Keratinocyte (primary cell): ENCODE measurements around the gene CEACAM3. TPM values are rescaled to one million over a fixed set of nuclear protein-coding genes. Genes with fewer than 3 reads are reported as not detected.

Experiments used
- DNase-seq: peaks from one replicate; pipeline ENCODE4 v3.0.0-alpha.2; 2011; ENCODE audit warnings: low read depth, missing footprints, low spot score
- FAIRE-seq: peaks from 2 replicates; lab custom pipeline; 2011; peaks lifted over from hg19 to GRCh38; lab: Jason Lieb, UNC
- H2AFZ ChIP-seq: 2 replicates; pipeline ENCODE4 v1.6.0; 2012; ENCODE audit warnings: low read length, control low read depth, inconsistent platforms; ENCODE audit not compliant: control insufficient read depth
- H3K27ac ChIP-seq: 2 replicates; pipeline ENCODE4 v1.5.1; 2011; ENCODE audit warnings: low read length; ENCODE audit not compliant: control insufficient read depth, insufficient read depth
- H3K27me3 ChIP-seq: 3 replicates; pipeline ENCODE4 v1.6.0; 2011; ENCODE audit warnings: low read length; ENCODE audit not compliant: control insufficient read depth, insufficient read depth; ENCODE audit errors: extremely low read depth
- H3K36me3 ChIP-seq, 2 experiments: 2 replicates in 1 of 2; 3 replicates in 1 of 2; pipeline ENCODE4 v1.5.1; 2011; ENCODE audit warnings: low read length in 2 of 2, mild to moderate bottlenecking in 1 of 2; ENCODE audit not compliant: control insufficient read depth in 2 of 2, insufficient read depth in 2 of 2; ENCODE audit errors: extremely low read depth in 1 of 2
- H3K4me1 ChIP-seq: 3 replicates; pipeline ENCODE4 v1.5.1; 2011; ENCODE audit warnings: low read length; ENCODE audit not compliant: control insufficient read depth, insufficient read depth; ENCODE audit errors: extremely low read depth
- H3K4me2 ChIP-seq: 3 replicates; pipeline ENCODE4 v1.6.0; 2011; ENCODE audit warnings: low read depth, low read length; ENCODE audit not compliant: control insufficient read depth, insufficient read depth; ENCODE audit errors: extremely low read depth
- H3K4me3 ChIP-seq, 3 experiments: fragments of 200-600 bp in 1 of 3; sonication (generic) in 1 of 3; 2 replicates in 2 of 3; 3 replicates in 1 of 3; pipeline ENCODE4 v1.5.1; 2011 to 2016; ENCODE audit warnings: low read length in 3 of 3, mild to moderate bottlenecking in 3 of 3, control low read depth in 2 of 3, inconsistent platforms in 1 of 3, low read depth in 1 of 3, mixed read lengths in 1 of 3, mixed run types in 1 of 3, moderate library complexity in 1 of 3; ENCODE audit not compliant: control insufficient read depth in 2 of 3, insufficient read depth in 2 of 3; ENCODE audit errors: extremely low read depth in 1 of 3
- H3K79me2 ChIP-seq: 2 replicates; pipeline ENCODE4 v1.6.0; 2012; ENCODE audit warnings: low read length; ENCODE audit not compliant: control insufficient read depth, insufficient read depth
- H3K9ac ChIP-seq: 3 replicates; pipeline ENCODE4 v1.6.0; 2011; ENCODE audit warnings: low read length; ENCODE audit not compliant: control insufficient read depth, insufficient read depth; ENCODE audit errors: extremely low read depth
- H3K9me1 ChIP-seq: 3 replicates; pipeline ENCODE4 v1.6.0; 2011; ENCODE audit warnings: low read length; ENCODE audit not compliant: control insufficient read depth, insufficient read depth; ENCODE audit errors: extremely low read depth
- H3K9me3 ChIP-seq: 2 replicates; pipeline ENCODE4 v1.5.1; 2012; ENCODE audit warnings: low read depth, low read length; ENCODE audit not compliant: control insufficient read depth
- H4K20me1 ChIP-seq: 3 replicates; pipeline ENCODE4 v1.6.0; 2011; ENCODE audit warnings: low read length; ENCODE audit not compliant: control insufficient read depth, insufficient read depth; ENCODE audit errors: extremely low read depth
- EZH2 ChIP-seq: IDR thresholded peaks from one replicate; pipeline ENCODE4 v1.6.1; 2012; ENCODE audit warnings: inconsistent platforms, mild to moderate bottlenecking, low read length, moderate library complexity
- dilution Hi-C: fragments of 300-500 bp; cut with MboI; formaldehyde crosslinking; loops from one replicate; pipeline ENCODE4 v1.7.0; 2020; ENCODE audit warnings: low sequenced_read_pairs; ENCODE audit not compliant: extremely low pct_ligation_motif_present
- polyA plus RNA-seq, 5 experiments: library from polyadenylated mRNA; depleted of rRNA in 3 of 5; stranded (reverse) in 3 of 5; stranded (forward) in 1 of 5; unstranded in 1 of 5; fragments of >200 nt; gene quantifications; 1 replicate in 1 of 5; 2 replicates in 3 of 5; 3 replicates in 1 of 5; pipeline versions ENCODE4 v1.2.1 to v1.2.3, GENCODE V29; 2011 to 2012; ENCODE audit warnings: missing spikeins in 2 of 5, low read depth in 1 of 5, low replicate concordance in 1 of 5
- TF ChIP-seq, protein P1 (sequence below), 3 experiments: IDR thresholded peaks in 1 of 3; conservative IDR thresholded peaks in 1 of 3; optimal IDR thresholded peaks in 1 of 3; 2 replicates in 2 of 3; 3 replicates in 1 of 3; pipeline versions ENCODE3 to v1.5.1; 2011; ENCODE audit warnings: low read length in 3 of 3, mild to moderate bottlenecking in 3 of 3, moderate library complexity in 2 of 3, control low read depth in 1 of 3, inconsistent platforms in 1 of 3; ENCODE audit not compliant: insufficient read depth in 2 of 3; ENCODE audit errors: extremely low read depth in 1 of 3

Gene CEACAM3
- polyA plus RNA-seq, 1 donor (not counting 4 experiments of a cell fraction or from before 2014, with no cell fraction given): not detected

DNA sequence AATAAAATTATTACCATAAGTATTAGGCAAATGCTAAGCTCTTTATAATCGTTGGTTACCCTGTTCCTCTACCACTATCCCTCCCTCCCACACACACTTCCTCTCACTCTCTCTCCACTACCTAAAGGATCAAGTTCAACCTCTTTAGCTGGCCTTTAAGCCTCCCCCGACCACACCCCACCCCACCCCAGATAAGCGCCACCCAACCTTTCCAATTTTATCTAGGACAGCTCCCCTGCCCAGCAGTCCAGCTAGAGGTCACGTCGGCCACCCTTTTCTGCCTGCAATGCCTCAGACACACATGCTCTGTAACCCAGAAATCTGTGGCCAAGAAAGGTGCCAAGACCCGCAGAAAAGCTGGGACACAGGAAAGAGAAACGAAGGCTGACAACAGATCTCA lies 47.0 kb downstream of the CEACAM3 start:
- Histone ChIP-seq H3K27me3 (peaks cover 6% of the 10 kb centered on the region), H3K27ac (no peak overlapping the region), H3K4me2 (no peak overlapping the region), H3K36me3 (no peaks in the 10 kb centered on the region), H3K4me3 (no peak overlapping the region), H3K9me1 (no peaks in the 10 kb centered on the region), H3K9ac (no peak overlapping the region), H3K9me3 (no peaks in the 10 kb centered on the region), H4K20me1 (no peaks in the 10 kb centered on the region), H2AFZ (no peak overlapping the region), H3K4me1 (no peaks in the 10 kb centered on the region), H3K79me2 (no peaks in the 10 kb centered on the region)
- dilution Hi-C loops: no loop called here
- FAIRE-seq (no peak), DNase-seq (no peak)
- no peak for TF ChIP-seq EZH2
- TF ChIP-seq, protein P1, sequence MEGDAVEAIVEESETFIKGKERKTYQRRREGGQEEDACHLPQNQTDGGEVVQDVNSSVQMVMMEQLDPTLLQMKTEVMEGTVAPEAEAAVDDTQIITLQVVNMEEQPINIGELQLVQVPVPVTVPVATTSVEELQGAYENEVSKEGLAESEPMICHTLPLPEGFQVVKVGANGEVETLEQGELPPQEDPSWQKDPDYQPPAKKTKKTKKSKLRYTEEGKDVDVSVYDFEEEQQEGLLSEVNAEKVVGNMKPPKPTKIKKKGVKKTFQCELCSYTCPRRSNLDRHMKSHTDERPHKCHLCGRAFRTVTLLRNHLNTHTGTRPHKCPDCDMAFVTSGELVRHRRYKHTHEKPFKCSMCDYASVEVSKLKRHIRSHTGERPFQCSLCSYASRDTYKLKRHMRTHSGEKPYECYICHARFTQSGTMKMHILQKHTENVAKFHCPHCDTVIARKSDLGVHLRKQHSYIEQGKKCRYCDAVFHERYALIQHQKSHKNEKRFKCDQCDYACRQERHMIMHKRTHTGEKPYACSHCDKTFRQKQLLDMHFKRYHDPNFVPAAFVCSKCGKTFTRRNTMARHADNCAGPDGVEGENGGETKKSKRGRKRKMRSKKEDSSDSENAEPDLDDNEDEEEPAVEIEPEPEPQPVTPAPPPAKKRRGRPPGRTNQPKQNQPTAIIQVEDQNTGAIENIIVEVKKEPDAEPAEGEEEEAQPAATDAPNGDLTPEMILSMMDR (optimal IDR thresholded peaks at IDR 0.05 in 1 of 3, IDR thresholded peaks at IDR 0.05 in 1 of 3, conservative IDR thresholded peaks at IDR 0.05 in 1 of 3; ENCODE audit: extremely low read depth in 1 of 3, insufficient read depth in 2 of 3, low read length in 3 of 3): no peak

DNA sequence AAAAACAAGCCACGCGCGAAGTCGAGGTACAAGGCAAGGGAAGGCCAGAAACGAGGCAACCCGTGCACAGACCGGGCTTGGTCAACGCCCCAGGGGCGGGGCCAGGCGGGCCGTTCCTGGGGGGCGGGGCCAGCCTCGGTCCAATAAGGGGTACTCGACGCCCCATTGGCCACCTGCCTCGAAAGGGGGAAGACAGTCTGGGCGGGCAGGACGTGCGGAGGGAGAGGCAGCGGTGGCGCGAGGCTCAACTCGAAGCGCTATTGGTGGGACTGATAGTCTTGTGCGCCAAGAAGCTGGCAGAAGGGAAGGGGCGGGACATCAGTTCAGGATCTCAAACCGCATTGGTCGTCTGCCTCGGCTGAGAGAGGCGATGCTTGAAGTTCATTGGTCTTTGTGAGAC lies 48.2 kb downstream of the CEACAM3 start, which contains the start of gene LYPD4:
TSS of gene LYPD4 (minus strand) at position 83 of the 400 bp plus-strand sequence. CDS start 5,398 bp downstream, outside the sequence.
- Histone ChIP-seq H3K27ac (no peak within 1 kb of the TSS), H3K9me3 (no peaks in the 10 kb centered on the region), H3K4me3 (no peak within 1 kb of the TSS), H3K9ac (no peak within 1 kb of the TSS), H2AFZ (no peak within 1 kb of the TSS), H3K79me2 (no peaks in the 10 kb centered on the region), H3K4me1 (no peaks in the 10 kb centered on the region), H3K36me3 (no peaks in the 10 kb centered on the region), H3K9me1 (no peaks in the 10 kb centered on the region), H4K20me1 (no peaks in the 10 kb centered on the region), H3K4me2 (no peak within 1 kb of the TSS), H3K27me3 (no peaks in the 10 kb centered on the region)
- no peak for DNase-seq
- no peak for TF ChIP-seq EZH2
- TF ChIP-seq, protein P1 (optimal IDR thresholded peaks at IDR 0.05 in 1 of 3, IDR thresholded peaks at IDR 0.05 in 1 of 3, conservative IDR thresholded peaks at IDR 0.05 in 1 of 3; ENCODE audit: extremely low read depth in 1 of 3, insufficient read depth in 2 of 3, low read length in 3 of 3): no peak
- dilution Hi-C loops: no loop called here
- no peak for FAIRE-seq
